Peyer's patch (tissue), 4 donors: ENCODE data around the gene MORN5. TPM values are rescaled to one million over a fixed set of nuclear protein-coding genes. Genes with fewer than 3 reads are reported as not detected.
A peak's percentile ranks its signal among the peaks of the same experiment; 100 is the strongest.

Experiments used
- DNase-seq, 3 donors: peaks; one replicate each; pipeline ENCODE4 v3.0.0-alpha.2; 2017 to 2019
- H3K27ac ChIP-seq, 4 donors: fragments of 200-600 bp; sonication (generic); one replicate each; pipeline ENCODE4 v1.5.1; 2016 to 2019
- H3K27me3 ChIP-seq, 2 donors: fragments of 200-600 bp; sonication (generic); one replicate each; pipeline ENCODE4 v1.5.1; 2019
- H3K36me3 ChIP-seq, 3 donors: fragments of 200-600 bp; sonication (generic); one replicate each; pipeline ENCODE4 v1.5.1; 2016 to 2019
- H3K4me1 ChIP-seq, 4 donors: fragments of 200-600 bp; sonication (generic); one replicate each; pipeline ENCODE4 v1.5.1; 2016 to 2019
- H3K4me3 ChIP-seq, 4 donors: fragments of 200-600 bp; sonication (generic); 1 replicate in 3 of 4; 2 replicates in 1 of 4; pipeline ENCODE4 v1.5.1; 2016 to 2019; ENCODE audit warnings: mild to moderate bottlenecking in 1 of 4
- H3K9me3 ChIP-seq, 4 donors: fragments of 200-600 bp; sonication (generic); one replicate each; pipeline ENCODE4 v1.5.1; 2016 to 2019; ENCODE audit warnings: mild to moderate bottlenecking in 1 of 4
- POLR2A ChIP-seq, 2 donors: fragments of 450-650 bp; IDR thresholded peaks; one replicate each; pipeline ENCODE4 v1.5.1; 2017; ENCODE audit warnings: antibody characterized with exemption in 2 of 2, mild to moderate bottlenecking in 2 of 2, moderate library complexity in 2 of 2
- total RNA-seq, 4 donors: library from RNA; depleted of rRNA; stranded (reverse); fragments of >200 nt; gene quantifications; one replicate each; pipeline ENCODE4 v1.1.0, GENCODE V29; 2016
- TF ChIP-seq, protein P1 (sequence below), 6 experiments: fragments of 450-650 bp in 4 of 6; fragments of 200-600 bp in 2 of 6; sonication (generic) in 1 of 6; IDR thresholded peaks; one replicate each; pipeline ENCODE4 v1.5.1; 2017 to 2019; ENCODE audit warnings: antibody characterized with exemption in 6 of 6, mild to moderate bottlenecking in 3 of 6, moderate library complexity in 1 of 6

MORN5 gene
- total RNA-seq, 4 donors from 2014 or later = not detected

DNA sequence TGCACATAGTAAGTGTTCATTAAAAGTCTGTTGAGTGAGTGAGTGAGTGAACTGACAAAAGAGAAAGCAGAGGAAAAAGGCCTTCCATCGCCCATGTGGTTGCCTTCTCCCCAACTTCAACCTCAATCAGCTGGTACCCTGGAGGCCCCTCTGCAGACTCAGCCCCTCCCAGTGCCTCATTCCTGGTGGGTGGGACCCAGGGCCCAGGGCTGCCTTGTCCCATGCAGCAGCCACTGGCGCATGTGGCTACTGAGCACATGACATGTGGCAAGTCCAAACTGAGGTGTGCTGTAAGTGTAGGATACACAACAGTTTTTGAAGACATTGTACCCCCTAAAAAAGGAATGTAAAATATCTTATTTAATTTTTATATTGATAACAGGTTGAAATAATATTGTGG lies 29.7 kb upstream of the MORN5 start:
- TF ChIP-seq, protein P1, sequence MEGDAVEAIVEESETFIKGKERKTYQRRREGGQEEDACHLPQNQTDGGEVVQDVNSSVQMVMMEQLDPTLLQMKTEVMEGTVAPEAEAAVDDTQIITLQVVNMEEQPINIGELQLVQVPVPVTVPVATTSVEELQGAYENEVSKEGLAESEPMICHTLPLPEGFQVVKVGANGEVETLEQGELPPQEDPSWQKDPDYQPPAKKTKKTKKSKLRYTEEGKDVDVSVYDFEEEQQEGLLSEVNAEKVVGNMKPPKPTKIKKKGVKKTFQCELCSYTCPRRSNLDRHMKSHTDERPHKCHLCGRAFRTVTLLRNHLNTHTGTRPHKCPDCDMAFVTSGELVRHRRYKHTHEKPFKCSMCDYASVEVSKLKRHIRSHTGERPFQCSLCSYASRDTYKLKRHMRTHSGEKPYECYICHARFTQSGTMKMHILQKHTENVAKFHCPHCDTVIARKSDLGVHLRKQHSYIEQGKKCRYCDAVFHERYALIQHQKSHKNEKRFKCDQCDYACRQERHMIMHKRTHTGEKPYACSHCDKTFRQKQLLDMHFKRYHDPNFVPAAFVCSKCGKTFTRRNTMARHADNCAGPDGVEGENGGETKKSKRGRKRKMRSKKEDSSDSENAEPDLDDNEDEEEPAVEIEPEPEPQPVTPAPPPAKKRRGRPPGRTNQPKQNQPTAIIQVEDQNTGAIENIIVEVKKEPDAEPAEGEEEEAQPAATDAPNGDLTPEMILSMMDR (IDR thresholded peaks at IDR 0.05) = no peak
- no peak for TF ChIP-seq POLR2A (IDR thresholded peaks at IDR 0.05)
- H3K36me3 ChIP-seq = no peaks in the 10 kb centered on the region
- H3K9me3 ChIP-seq = no peaks in the 10 kb centered on the region
- H3K27me3 ChIP-seq = peaks cover 0 to 7% of the 10 kb centered on the region in 2 donors
- H3K27ac ChIP-seq = no peak overlapping the region
- H3K4me3 ChIP-seq = no peak overlapping the region
- peak in 1 of 3 donors; percentile 28 for DNase-seq
- H3K4me1 ChIP-seq = peaks cover 0 to 13% (median 4%) of the 10 kb centered on the region in 4 donors

DNA sequence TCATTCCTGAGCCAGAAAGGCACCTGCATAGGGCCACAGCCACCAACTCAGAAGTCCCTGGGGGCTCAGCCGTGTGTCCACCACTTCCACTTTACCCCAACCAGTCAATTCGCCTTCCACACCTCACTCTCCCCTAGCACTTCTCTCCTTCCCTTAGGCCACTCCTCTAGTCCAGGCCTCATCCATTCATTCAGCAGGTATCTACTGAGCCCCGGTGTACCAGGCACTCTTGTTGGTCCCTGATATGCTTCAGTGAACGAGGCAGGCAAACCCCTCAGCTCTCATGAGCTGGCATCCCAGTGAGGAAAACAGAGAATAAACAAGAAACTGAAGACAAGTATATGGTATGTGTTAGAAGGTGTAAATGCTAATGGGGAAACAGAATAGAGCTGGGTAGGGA lies 28.9 kb upstream of the MORN5 start:
- H3K4me3 ChIP-seq = no peak overlapping the region
- H3K4me1 ChIP-seq = peaks cover 0 to 13% (median 4%) of the 10 kb centered on the region in 4 donors
- H3K27ac ChIP-seq = no peak overlapping the region
- peaks cover 0 to 7% of the 10 kb centered on the region in 2 donors for H3K27me3 ChIP-seq
- no peak for TF ChIP-seq POLR2A (IDR thresholded peaks at IDR 0.05)
- TF ChIP-seq, protein P1 (IDR thresholded peaks at IDR 0.05) = no peak
- H3K36me3 ChIP-seq = no peaks in the 10 kb centered on the region
- no peaks in the 10 kb centered on the region for H3K9me3 ChIP-seq
- peak in 1 of 3 donors; percentile 22 for DNase-seq

DNA sequence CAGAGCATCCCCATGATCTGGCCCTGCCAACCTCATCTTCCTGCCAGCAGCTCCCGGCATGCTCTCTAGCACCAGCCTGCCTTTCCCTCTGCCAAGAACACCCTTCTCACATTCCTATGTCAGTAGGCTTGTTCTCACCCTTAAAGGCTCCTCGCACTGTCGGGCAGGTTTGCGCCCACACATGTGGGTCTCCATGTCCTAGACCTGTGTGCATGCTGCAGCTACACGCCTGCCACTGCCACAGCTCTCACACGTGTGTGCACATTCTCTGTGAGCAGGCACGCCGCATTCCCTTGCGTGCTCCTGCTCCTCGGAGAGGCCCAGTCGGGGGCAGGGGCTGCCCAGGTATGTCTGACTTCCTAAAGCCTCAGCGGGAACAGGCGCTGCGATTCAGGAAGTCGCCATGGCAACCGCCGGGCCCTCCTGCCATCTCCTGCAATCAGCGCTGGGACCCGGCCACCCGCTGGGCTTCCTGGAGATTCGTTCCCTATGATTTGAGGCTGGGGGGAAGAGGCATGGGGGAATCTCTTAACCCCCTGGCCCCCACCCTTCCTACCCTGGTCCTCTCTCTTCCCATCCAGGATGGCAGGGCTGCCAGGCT lies 28.2 kb upstream of the MORN5 start:
- peaks cover 0 to 6% (median 2%) of the 10 kb centered on the region in 4 donors for H3K4me1 ChIP-seq
- peaks cover 0 to 4% of the 10 kb centered on the region in 2 donors for H3K27me3 ChIP-seq
- no peaks in the 10 kb centered on the region for H3K36me3 ChIP-seq
- no peaks in the 10 kb centered on the region for H3K9me3 ChIP-seq
- H3K27ac ChIP-seq = no peak overlapping the region
- peak in 1 of 3 donors; percentile 25 for DNase-seq
- H3K4me3 ChIP-seq = no peak overlapping the region
- TF ChIP-seq, protein P1 (IDR thresholded peaks at IDR 0.05) = no peak
- no peak for TF ChIP-seq POLR2A (IDR thresholded peaks at IDR 0.05)

DNA sequence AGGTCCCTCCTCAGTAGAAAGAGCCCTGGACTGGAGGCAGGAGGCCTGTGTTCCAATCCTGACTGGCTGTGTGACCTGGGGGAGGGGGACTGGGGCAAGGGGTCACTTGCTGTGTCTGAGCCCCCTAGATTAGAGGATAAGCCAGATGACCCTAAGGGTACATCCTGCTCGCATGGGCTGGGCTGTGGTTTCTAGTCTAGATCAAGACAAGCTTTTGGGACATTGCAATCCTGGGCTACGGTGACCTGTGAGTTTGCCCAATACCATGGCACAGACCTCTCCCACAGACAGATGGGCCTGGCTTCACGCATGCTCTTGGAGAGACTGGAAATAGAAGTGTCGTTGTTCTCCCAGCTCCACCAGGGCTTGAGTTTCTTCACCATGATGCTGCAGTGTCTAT lies 27.2 kb upstream of the MORN5 start:
- H3K36me3 ChIP-seq = no peaks in the 10 kb centered on the region
- no peak overlapping the region for H3K4me3 ChIP-seq
- H3K27ac ChIP-seq = no peak overlapping the region
- no peaks in the 10 kb centered on the region for H3K27me3 ChIP-seq
- TF ChIP-seq, protein P1 (IDR thresholded peaks at IDR 0.05) = no peak
- no peak for TF ChIP-seq POLR2A (IDR thresholded peaks at IDR 0.05)
- no peaks in the 10 kb centered on the region for H3K4me1 ChIP-seq
- no peaks in the 10 kb centered on the region for H3K9me3 ChIP-seq
- DNase-seq = peak in 1 of 3 donors; percentile 21

DNA sequence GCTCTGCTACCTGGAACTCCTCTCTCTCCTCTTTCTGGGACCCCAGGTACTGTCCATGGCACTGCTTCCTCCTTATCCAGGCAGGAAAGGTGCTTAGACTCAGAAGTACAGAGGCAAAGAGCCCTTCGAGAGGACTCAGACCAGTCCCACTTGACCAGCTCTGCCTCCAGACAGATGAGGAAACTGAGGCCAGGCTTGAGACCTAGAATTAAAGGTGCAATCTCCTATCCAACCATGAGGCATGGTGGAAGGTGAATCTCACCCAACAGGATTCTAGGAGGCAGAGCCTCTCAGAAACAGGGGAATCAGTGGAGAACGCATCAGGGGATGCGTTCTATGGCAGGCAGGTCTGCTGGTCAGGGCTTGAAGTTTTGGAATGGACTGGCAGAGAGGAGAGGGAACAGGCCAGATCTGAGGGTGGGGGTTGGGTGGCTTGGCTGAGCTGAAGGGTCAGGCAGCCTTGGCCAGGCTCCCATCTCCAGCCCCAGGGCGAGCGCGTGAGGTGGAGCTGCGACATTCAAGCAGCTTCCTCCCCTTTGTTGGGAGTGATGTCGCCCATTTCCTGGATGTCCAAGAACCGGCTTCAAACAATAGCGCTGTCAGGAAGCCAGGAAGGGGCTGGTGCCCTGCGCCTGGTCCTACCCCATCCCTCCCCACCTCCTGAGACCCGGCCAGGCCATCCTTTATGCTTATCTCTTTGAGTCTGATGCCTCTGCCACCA lies 26.3 kb upstream of the MORN5 start:
- no peak overlapping the region for H3K4me3 ChIP-seq
- TF ChIP-seq, protein P1 (IDR thresholded peaks at IDR 0.05) = no peak
- TF ChIP-seq POLR2A (IDR thresholded peaks at IDR 0.05) = no peak
- H3K36me3 ChIP-seq = no peaks in the 10 kb centered on the region
- DNase-seq = peak in 1 of 3 donors; percentile 43
- no peak overlapping the region for H3K27ac ChIP-seq
- H3K27me3 ChIP-seq = no peaks in the 10 kb centered on the region
- no peaks in the 10 kb centered on the region for H3K4me1 ChIP-seq
- H3K9me3 ChIP-seq = no peaks in the 10 kb centered on the region
